Loucy (cell line): ENCODE data around the gene FSTL4.

ENCODE experiments used
- CTCF ChIP-seq: fragments of 200-600 bp; sonication (generic); conservative IDR thresholded peaks from 2 replicates; pipeline ENCODE4 v1.5.1; 2014; ENCODE audit warnings: mild to moderate bottlenecking, antibody characterized with exemption, low read length
- EZH2phosphoT487 ChIP-seq: fragments of 200-600 bp; IDR thresholded peaks from 2 replicates; pipeline ENCODE4 v1.6.1; 2018; ENCODE audit warnings: antibody characterized with exemption, mild to moderate bottlenecking, moderate library complexity, borderline replicate concordance

GRCh38 chr5:133393776-133394476 is 218.4 kb downstream of the FSTL4 start:
- TF ChIP-seq CTCF, result no peak
- TF ChIP-seq EZH2phosphoT487, result no peak
